Erythroblast (primary cell): ENCODE data around the gene HGS.

Experiments
- GATA1 ChIP-seq: IDR thresholded peaks from 2 replicates; pipeline ENCODE4 v1.6.1; 2011; ENCODE audit warnings: low read depth, mild to moderate bottlenecking, control low read depth, low read length, moderate library complexity
- POLR2A ChIP-seq: IDR thresholded peaks from 2 replicates; pipeline ENCODE4 v1.6.1; 2011; ENCODE audit warnings: mild to moderate bottlenecking, low read length

- TF ChIP-seq POLR2A = no peak
- TF ChIP-seq GATA1 = no peak
These were observed 4.8 kb downstream of the HGS start for GRCh38 chr17:81688616-81689015.
